ENCODE results near the gene ZNF23.

Gene ZNF23

DNA sequence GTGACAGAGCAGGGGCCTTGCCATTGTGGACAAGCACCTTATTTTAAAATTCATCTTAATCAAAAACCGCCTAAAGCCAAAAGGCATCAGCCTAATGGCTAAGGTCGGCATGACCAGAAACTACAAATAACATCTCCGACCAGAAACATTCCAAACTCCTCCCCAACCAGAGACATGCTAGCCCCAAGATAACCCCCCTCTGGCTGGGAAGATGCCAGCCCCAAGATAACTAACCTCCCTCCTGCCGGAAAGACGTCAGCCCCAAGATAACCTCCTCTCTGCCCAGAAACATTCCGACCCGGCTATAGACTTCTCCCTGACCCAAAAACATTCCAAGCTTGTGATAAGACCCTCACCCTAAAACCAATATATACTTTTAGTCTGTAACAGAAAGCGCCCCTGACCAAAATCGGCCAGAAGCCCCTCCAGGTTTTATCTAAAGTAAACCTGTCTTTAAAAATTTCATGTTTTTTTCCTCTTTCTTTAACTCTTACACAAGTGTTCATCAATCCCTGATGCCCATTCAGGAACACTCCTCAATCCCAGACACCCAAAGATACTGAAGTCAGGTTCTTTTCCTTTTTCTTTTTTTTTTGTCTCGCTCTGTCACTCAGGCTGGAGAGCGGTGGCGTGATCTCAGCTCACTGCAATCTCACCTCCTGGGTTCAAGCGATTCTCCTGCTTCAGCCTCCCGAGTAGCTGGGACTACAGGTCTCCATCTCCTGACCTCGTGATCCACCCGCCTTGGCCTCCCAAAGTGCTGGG is 52.9 kb downstream of the ZNF23 start:
- DNase-seq (ENCODE audit: low read depth), result no peak
- H3K4me3 ChIP-seq (ENCODE audit: low read length), result no peak overlapping the region
- TF ChIP-seq, protein P1, sequence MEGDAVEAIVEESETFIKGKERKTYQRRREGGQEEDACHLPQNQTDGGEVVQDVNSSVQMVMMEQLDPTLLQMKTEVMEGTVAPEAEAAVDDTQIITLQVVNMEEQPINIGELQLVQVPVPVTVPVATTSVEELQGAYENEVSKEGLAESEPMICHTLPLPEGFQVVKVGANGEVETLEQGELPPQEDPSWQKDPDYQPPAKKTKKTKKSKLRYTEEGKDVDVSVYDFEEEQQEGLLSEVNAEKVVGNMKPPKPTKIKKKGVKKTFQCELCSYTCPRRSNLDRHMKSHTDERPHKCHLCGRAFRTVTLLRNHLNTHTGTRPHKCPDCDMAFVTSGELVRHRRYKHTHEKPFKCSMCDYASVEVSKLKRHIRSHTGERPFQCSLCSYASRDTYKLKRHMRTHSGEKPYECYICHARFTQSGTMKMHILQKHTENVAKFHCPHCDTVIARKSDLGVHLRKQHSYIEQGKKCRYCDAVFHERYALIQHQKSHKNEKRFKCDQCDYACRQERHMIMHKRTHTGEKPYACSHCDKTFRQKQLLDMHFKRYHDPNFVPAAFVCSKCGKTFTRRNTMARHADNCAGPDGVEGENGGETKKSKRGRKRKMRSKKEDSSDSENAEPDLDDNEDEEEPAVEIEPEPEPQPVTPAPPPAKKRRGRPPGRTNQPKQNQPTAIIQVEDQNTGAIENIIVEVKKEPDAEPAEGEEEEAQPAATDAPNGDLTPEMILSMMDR (conservative IDR thresholded peaks at IDR 0.05; ENCODE audit: low read length), result no peak

DNA sequence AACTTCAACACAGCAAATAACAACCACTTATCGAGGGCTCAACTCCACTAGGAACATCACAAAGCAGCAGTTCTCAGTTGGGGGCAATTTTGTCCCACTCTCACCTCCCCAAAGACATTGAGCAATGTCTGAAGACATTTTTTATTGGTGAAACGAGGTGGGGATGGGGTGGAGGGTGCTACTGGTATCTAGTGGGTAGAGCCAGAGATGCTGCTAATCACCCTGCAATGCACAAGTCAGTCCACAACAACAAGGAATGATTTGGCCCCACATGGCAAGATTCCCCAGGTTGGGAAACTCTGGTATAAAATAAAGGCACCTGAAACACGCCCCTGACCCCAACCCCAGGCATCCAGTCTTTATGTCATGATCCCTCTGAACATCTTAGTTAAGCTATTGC is 53.5 kb downstream of the ZNF23 start:
- TF ChIP-seq, protein P1 (conservative IDR thresholded peaks at IDR 0.05; ENCODE audit: low read length), result no peak
- no peak for DNase-seq (ENCODE audit: low read depth)
- H3K4me3 ChIP-seq (ENCODE audit: low read length), result no peak overlapping the region

DNA sequence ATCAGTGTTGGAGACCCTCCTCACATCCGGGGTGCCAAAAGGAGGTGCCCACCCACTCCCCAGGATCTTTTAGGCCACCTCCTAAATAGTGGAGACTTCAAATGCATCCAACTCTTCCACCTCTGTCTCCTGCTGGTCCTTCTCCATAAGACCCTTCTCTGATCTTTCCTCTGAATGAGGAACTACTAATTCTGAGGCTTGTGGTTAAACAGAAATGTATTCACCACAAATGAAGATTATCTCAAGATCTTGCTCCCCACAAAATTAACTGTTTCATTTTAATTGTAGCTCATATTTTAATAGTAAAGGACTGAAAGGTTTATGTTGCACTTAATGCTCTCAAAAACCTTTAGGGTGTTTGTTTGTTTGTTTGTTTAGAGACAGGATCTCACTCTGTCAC is 54.3 kb downstream of the ZNF23 start:
- TF ChIP-seq, protein P1 (conservative IDR thresholded peaks at IDR 0.05; ENCODE audit: low read length), result no peak
- H3K4me3 ChIP-seq (ENCODE audit: low read length), result no peak overlapping the region
- no peak for DNase-seq (ENCODE audit: low read depth)

DNA sequence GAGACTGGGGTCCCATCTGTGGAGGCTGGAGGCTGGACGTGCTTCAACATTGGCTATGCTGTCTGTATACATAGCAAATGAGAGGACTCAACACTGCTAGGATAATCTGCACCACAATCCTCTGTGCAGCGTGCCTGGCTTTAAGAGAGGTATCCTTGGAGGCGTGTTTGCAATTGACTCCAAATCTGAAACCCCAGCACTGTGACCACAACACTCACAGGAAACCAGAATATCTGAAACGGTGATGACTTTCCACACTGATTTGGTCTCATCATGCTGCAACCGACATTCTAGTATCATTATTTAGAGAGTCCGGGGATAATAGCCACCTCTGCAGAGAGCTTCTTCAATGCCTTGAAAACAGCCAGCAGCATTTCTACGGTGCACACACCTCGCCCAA is 55.3 kb downstream of the ZNF23 start:
- H3K4me3 ChIP-seq (ENCODE audit: low read length), result no peak overlapping the region
- TF ChIP-seq, protein P1 (conservative IDR thresholded peaks at IDR 0.05; ENCODE audit: low read length), result no peak
- DNase-seq (ENCODE audit: low read depth), result no peak

DNA sequence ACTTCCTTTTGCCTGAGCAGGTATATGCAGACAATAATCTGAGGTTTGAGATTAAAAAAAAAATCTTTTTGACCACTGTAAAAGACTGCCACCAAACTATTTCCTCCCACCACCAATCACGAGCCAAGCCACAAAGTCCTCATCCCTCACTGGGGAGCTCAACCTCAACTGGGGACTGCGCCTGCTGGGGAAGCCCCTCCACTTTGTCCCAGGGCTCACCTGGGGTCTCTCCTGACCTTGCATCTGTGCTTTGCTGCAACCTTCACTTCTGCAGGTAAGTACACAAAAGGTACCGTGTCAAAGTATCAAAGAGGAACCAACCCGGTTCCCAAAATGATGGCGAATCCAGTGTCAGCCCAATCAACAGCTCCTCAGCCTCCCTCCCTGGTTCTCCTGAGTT is 55.7 kb downstream of the ZNF23 start:
- TF ChIP-seq, protein P1 (conservative IDR thresholded peaks at IDR 0.05; ENCODE audit: low read length), result no peak
- H3K4me3 ChIP-seq (ENCODE audit: low read length), result no peak overlapping the region
- DNase-seq (ENCODE audit: low read depth), result no peak

DNA sequence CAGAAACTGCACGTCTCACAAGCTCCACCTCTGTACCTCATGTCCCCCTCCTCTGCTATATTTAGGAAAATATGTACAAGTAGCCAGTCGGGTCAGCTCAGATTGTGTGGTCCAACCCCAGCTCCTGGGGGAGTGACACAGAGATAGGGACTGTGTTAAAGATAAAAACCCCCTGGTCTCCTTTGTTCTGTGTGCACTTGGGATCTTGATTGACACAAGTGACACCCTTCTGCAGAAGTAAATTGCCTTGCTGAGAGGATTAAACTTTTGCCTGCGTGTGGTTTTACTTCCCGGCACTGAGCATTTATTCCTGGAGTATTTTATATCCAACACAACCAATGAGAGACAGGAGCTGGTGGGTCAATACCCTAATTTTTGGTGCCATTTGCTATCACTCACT is 57.7 kb downstream of the ZNF23 start:
- no peak overlapping the region for H3K4me3 ChIP-seq (ENCODE audit: low read length)
- no peak for DNase-seq (ENCODE audit: low read depth)
- TF ChIP-seq, protein P1 (conservative IDR thresholded peaks at IDR 0.05; ENCODE audit: low read length), result no peak

DNA sequence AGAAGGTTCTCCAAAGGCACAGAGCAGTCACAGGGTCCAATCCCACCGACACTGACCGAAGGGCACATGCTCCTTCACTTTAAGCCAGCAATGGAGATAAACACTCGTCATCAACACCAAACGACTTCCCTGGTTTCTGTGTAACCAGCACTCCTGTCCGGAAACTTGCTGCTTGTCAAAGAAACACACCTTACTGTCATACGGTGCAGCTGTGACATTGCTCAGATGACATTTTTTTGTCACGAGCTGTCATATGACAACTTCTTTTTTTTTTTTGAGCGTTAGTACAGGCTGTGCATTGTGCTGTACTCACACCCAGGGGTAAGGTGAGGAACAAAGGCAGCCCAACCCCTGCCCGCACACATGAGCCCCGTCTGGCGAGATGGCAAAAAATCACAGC is 59.4 kb downstream of the ZNF23 start:
- DNase-seq (ENCODE audit: low read depth), result no peak
- H3K4me3 ChIP-seq (ENCODE audit: low read length), result no peak overlapping the region
- TF ChIP-seq, protein P1 (conservative IDR thresholded peaks at IDR 0.05; ENCODE audit: low read length), result no peak

All from AG10803 (cell line).